ENCODE measurements around the gene MDN1.
"Not testable (repeated sequence)": the region's sequence is repeated elsewhere in the genome, so short reads cannot be mapped to it uniquely, and the experiment has no call there.

MDN1 gene

DNA sequence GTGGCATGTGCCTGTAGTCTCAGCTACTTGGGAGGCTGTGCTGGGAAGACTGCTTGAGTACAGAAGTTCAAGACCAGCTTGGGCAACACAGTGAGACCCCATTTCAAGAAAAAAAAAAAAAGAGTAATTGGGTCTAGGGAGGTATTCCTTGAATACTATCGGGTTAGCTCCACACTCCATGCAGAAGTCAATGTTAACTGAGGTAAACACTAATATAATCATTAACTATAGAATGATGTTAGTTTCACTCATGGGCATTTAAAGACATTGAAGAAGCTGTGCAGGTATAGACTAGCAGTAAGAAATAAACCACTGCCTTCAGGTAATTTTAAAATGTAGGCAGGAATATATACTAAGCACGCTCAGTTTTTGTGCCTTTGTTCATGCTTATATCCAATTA, 32.6 kb downstream of the MDN1 start:
- Histone ChIP-seq H3K36me3 (ENCODE audit: control insufficient read depth, insufficient read depth, low read length) (peaks cover 45% of the 10 kb centered on the region), H3K4me1 (ENCODE audit: control insufficient read depth, insufficient read depth, low read length) (no peaks in the 10 kb centered on the region), H3K9me3 (ENCODE audit: control insufficient read depth, insufficient read depth, low read length) (no peaks in the 10 kb centered on the region), H3K4me3 (ENCODE audit: low read depth, low read length) (no peak overlapping the region), H3K27me3 (ENCODE audit: control insufficient read depth, insufficient read depth, low read length) (no peaks in the 10 kb centered on the region), H3K9ac (ENCODE audit: low read depth, low read length) (no peak overlapping the region)

DNA sequence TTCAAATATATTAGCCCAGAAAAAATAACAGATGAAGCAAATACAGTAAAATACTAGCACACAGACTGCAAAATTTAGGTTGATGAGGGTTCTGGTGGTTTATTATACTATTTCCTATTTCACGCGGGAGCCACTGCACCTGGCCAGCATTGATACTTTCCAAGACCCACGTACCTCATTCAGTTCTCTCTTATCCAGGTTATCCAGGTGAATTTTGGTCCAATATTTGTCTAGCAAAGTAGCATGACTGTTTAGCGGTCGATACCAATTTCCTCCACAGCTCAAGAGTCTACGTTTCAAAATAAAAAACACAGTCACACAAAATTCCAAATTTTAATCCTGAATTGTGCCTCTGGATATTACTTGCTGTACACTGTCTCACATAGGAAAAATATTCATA, 34.8 kb downstream of the MDN1 start:
- Histone ChIP-seq H3K27me3 (ENCODE audit: control insufficient read depth, insufficient read depth, low read length) (no peaks in the 10 kb centered on the region), H3K9me3 (ENCODE audit: control insufficient read depth, insufficient read depth, low read length) (no peaks in the 10 kb centered on the region), H3K9ac (ENCODE audit: low read depth, low read length) (no peak overlapping the region), H3K4me1 (ENCODE audit: control insufficient read depth, insufficient read depth, low read length) (no peaks in the 10 kb centered on the region), H3K4me3 (ENCODE audit: low read depth, low read length) (no peak overlapping the region), H3K36me3 (ENCODE audit: control insufficient read depth, insufficient read depth, low read length) (peaks cover 55% of the 10 kb centered on the region)

DNA sequence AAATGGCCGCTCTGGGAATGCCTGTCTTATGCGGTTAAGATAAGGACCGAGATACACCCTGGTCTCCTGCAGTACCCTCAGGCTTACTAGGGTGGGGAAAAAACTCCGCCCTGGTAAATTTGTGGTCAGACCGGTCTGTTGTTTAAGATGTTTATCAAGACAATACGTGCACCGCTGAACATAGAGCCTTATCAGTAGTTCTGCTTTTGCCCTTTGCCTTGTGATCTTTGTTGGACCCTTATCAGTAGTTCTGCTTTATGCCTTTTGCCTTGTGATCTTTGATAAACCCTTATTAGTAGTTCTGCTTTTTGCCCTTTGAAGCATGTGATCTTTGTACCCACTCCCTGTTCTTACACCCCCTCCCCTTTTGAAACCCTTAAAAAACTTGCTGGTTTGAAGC, 36.3 kb downstream of the MDN1 start:
- not testable (repeated sequence) for H3K27me3 ChIP-seq (ENCODE audit: control insufficient read depth, insufficient read depth, low read length); H3K4me3 ChIP-seq (ENCODE audit: low read depth, low read length); H3K9ac ChIP-seq (ENCODE audit: low read depth, low read length); H3K4me1 ChIP-seq (ENCODE audit: control insufficient read depth, insufficient read depth, low read length); H3K9me3 ChIP-seq (ENCODE audit: control insufficient read depth, insufficient read depth, low read length)
- peaks cover 51% of the 10 kb centered on the region for H3K36me3 ChIP-seq (ENCODE audit: control insufficient read depth, insufficient read depth, low read length)

DNA sequence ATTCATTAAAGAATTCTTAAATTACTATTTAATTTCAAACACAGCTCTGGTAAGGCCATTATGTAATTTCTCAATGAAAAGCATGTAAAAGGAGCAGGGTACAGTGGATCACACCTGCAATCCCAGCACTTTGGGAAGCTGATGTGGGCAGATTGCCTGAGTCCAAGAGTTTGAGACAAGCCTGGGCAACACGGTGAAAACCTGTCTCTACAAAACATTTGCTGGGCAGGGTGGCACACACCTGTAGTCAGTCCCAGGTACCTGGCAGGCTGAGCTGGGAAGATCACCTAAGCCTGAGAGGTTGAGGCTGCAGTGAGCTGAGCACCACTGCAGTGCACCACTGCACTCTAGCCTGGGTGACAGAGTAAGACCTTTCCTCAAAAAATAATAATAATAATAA, 37.4 kb downstream of the MDN1 start:
- Histone ChIP-seq H3K4me3 (ENCODE audit: low read depth, low read length) (no peak overlapping the region), H3K4me1 (ENCODE audit: control insufficient read depth, insufficient read depth, low read length) (no peaks in the 10 kb centered on the region), H3K36me3 (ENCODE audit: control insufficient read depth, insufficient read depth, low read length) (peaks cover 55% of the 10 kb centered on the region), H3K27me3 (ENCODE audit: control insufficient read depth, insufficient read depth, low read length) (no peaks in the 10 kb centered on the region), H3K9ac (ENCODE audit: low read depth, low read length) (no peak overlapping the region), H3K9me3 (ENCODE audit: control insufficient read depth, insufficient read depth, low read length) (no peaks in the 10 kb centered on the region)

DNA sequence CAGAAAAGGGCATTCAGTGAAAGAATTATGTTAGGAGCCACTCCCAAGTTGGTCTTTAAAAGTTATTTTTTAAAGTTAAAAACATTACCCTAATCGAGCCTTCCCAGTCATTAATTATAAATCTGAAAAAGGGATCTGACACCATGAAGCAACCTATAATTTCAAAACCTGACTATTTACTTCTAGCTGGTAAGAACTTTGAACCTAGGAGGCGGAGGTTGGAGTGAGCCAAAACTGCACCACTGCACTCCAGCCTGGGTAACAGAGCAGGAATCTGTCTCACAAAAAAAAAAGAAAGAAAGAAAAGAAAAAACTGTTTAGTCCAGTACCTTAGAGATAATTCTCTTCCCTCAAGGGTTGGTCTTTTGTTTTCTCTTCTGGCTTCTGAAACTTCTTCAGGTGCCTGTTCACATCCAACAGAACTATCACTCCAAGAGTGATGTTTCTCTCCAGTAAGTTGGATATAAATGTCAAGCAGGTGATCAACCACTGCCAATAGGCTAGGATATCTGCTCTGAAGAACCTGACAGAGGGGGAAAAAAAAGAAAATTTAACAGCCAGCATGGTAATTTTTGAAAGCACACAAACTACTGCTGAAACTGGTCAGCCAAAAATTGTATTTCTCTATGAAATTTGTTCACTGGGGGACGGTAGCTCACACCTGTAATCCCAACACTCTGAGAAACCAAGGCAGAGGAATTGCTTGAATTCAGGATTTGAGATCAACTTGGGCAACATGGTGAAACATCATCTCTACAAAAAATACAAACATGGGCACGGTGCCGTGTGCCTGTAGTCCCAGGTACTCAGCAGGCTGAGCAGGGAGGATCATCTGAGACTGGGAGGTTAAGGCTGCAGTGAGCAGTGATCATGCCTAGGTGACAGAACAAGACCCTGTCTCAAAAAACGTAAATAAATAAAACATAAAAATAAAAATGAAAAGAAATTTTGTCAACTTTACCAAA, 38.2 kb downstream of the MDN1 start:
- H3K27me3 ChIP-seq (ENCODE audit: control insufficient read depth, insufficient read depth, low read length): no peaks in the 10 kb centered on the region
- no peak overlapping the region for H3K4me3 ChIP-seq (ENCODE audit: low read depth, low read length)
- peaks cover 53% of the 10 kb centered on the region for H3K36me3 ChIP-seq (ENCODE audit: control insufficient read depth, insufficient read depth, low read length)
- H3K4me1 ChIP-seq (ENCODE audit: control insufficient read depth, insufficient read depth, low read length): no peaks in the 10 kb centered on the region
- H3K9ac ChIP-seq (ENCODE audit: low read depth, low read length): no peak overlapping the region
- H3K9me3 ChIP-seq (ENCODE audit: control insufficient read depth, insufficient read depth, low read length): no peaks in the 10 kb centered on the region

DNA sequence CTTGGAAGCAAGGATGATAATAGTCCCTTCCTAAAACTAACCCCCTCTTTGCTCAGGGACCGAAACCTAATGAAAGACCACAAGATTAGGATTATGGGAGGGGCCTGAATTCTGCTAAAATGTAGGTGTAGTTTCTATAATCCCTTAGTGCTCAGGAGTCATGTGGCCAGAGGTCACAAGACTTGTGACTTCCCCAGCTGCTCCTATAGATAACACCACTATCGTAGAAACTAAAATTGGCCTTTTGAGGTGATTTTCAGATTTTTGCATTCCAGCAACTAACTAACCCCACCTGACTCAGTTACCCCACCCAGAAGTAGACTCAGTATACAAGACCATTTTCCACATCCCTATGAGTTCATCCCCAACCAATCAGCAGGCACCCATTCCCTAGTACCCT, 42.1 kb downstream of the MDN1 start:
- peaks cover 28% of the 10 kb centered on the region for H3K36me3 ChIP-seq (ENCODE audit: control insufficient read depth, insufficient read depth, low read length)
- no peaks in the 10 kb centered on the region for H3K9me3 ChIP-seq (ENCODE audit: control insufficient read depth, insufficient read depth, low read length)
- H3K27me3 ChIP-seq (ENCODE audit: control insufficient read depth, insufficient read depth, low read length): no peaks in the 10 kb centered on the region
- H3K9ac ChIP-seq (ENCODE audit: low read depth, low read length): no peak overlapping the region
- H3K4me3 ChIP-seq (ENCODE audit: low read depth, low read length): no peak overlapping the region
- no peaks in the 10 kb centered on the region for H3K4me1 ChIP-seq (ENCODE audit: control insufficient read depth, insufficient read depth, low read length)

DNA sequence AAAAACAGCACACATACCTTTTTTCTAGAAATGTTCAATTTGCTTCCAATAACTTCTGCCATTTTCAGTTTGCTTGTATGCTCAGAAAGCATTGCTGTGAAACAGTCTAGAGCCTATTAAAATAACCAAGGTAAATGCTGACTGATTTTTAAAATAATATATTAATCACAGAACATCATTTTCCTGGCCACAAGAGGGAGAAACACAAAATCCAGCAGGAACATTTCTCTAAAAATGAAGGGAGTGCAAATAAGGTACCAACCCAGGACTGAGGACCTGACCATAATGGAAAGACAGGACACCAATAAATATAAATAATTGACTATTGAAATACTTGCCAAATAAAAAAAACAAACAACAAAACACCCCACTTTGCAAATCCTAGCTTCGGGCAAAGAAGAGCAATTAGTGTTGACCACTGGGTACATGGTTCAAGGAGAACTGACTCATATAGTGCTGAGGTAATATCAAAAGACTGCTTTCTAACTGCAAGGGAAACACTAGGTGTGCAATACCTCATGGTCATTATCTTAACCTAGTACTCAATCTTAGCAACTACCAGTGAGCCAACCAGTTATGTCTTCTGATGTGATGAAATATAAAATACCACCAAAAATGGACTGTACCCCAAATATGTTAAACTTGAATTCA, 42.9 kb downstream of the MDN1 start:
- Histone ChIP-seq H3K4me1 (ENCODE audit: control insufficient read depth, insufficient read depth, low read length) (no peaks in the 10 kb centered on the region), H3K9me3 (ENCODE audit: control insufficient read depth, insufficient read depth, low read length) (no peaks in the 10 kb centered on the region), H3K36me3 (ENCODE audit: control insufficient read depth, insufficient read depth, low read length) (peaks cover 26% of the 10 kb centered on the region), H3K9ac (ENCODE audit: low read depth, low read length) (no peak overlapping the region), H3K27me3 (ENCODE audit: control insufficient read depth, insufficient read depth, low read length) (no peaks in the 10 kb centered on the region), H3K4me3 (ENCODE audit: low read depth, low read length) (no peak overlapping the region)

DNA sequence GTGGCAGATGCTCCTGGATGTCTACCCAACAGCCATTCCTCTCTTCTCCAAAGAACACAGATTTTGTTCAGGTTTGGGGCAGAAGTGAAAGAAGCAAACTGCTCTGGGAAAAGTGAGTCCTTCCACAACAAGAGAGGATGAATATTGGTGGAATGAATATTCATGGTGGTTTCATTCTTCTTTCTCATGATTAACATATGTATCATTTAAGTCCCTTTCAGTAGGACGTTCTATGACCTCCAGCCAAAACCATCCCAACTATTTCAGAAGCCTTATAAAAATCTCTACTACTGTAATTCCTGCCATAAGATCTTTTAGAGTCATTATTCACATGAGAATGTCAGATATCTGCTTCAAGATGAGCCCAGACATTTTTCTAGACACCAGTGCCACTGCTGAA, 44.4 kb downstream of the MDN1 start:
- H3K36me3 ChIP-seq (ENCODE audit: control insufficient read depth, insufficient read depth, low read length): peaks cover 24% of the 10 kb centered on the region
- H3K9me3 ChIP-seq (ENCODE audit: control insufficient read depth, insufficient read depth, low read length): no peaks in the 10 kb centered on the region
- H3K4me3 ChIP-seq (ENCODE audit: low read depth, low read length): no peak overlapping the region
- no peaks in the 10 kb centered on the region for H3K4me1 ChIP-seq (ENCODE audit: control insufficient read depth, insufficient read depth, low read length)
- no peaks in the 10 kb centered on the region for H3K27me3 ChIP-seq (ENCODE audit: control insufficient read depth, insufficient read depth, low read length)
- no peak overlapping the region for H3K9ac ChIP-seq (ENCODE audit: low read depth, low read length)

DNA sequence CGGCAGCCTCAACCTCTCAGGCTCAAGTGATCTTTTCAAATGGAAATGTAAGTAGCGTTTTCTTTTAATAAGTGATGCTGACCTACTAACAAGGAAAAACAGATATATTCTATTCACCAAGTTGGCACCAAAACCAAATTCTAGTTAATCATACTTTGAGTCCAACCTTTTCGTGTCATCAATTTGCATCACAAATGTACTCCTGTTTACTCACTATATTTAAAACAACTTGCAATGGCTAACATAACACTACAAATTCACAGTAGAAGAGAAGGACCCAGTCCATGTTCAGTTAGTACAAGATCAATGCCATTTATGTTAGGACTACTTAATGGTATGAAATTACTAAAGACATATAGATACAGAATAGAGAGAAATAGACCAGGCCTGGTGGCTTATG, 50.0 kb downstream of the MDN1 start:
- H3K27me3 ChIP-seq (ENCODE audit: control insufficient read depth, insufficient read depth, low read length): no peaks in the 10 kb centered on the region
- H3K4me3 ChIP-seq (ENCODE audit: low read depth, low read length): no peak overlapping the region
- peaks cover 39% of the 10 kb centered on the region for H3K36me3 ChIP-seq (ENCODE audit: control insufficient read depth, insufficient read depth, low read length)
- no peaks in the 10 kb centered on the region for H3K4me1 ChIP-seq (ENCODE audit: control insufficient read depth, insufficient read depth, low read length)
- no peaks in the 10 kb centered on the region for H3K9me3 ChIP-seq (ENCODE audit: control insufficient read depth, insufficient read depth, low read length)
- no peak overlapping the region for H3K9ac ChIP-seq (ENCODE audit: low read depth, low read length)

DNA sequence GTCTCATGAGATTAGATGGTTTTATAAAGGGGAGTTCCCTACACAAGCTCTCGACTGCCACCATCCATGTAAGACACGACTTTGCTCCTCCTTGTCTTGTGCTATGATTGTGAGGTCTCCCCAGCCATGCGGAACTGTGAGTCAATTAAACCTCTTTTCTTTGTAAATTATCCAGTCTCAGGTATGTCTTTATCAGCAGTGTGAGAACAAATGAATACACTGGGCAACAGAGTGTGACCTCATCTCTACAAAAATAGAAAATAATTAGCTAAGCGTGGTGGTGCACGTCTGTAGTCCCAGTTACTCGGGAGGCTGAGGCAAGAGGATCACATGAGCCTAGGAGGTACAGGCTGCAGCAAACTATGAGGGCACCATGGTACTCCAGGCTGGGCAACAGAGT, 51.3 kb downstream of the MDN1 start:
- H3K9ac ChIP-seq (ENCODE audit: low read depth, low read length): no peak overlapping the region
- no peaks in the 10 kb centered on the region for H3K9me3 ChIP-seq (ENCODE audit: control insufficient read depth, insufficient read depth, low read length)
- H3K4me1 ChIP-seq (ENCODE audit: control insufficient read depth, insufficient read depth, low read length): no peaks in the 10 kb centered on the region
- peaks cover 46% of the 10 kb centered on the region for H3K36me3 ChIP-seq (ENCODE audit: control insufficient read depth, insufficient read depth, low read length)
- H3K4me3 ChIP-seq (ENCODE audit: low read depth, low read length): no peak overlapping the region
- H3K27me3 ChIP-seq (ENCODE audit: control insufficient read depth, insufficient read depth, low read length): no peaks in the 10 kb centered on the region

DNA sequence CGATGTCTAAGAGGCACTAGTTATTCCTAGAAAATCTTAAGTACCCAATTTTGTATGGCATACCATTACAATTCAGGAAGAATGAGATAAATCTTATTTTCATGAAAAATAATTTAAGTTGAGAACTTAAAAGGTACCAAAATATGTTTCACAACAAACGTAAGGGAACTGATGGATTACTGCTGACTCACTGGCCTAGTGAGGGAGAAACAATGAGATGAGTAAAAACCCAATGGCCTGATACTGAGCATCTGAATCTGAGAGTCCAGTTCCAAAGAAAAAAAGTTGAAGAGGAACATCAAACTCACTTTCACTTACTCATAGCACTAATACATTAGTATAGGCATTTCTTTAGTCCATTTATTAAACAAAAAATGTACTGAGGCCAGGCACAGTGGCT, 56.0 kb downstream of the MDN1 start:
- H3K9ac ChIP-seq (ENCODE audit: low read depth, low read length): no peak overlapping the region
- no peaks in the 10 kb centered on the region for H3K4me1 ChIP-seq (ENCODE audit: control insufficient read depth, insufficient read depth, low read length)
- no peaks in the 10 kb centered on the region for H3K9me3 ChIP-seq (ENCODE audit: control insufficient read depth, insufficient read depth, low read length)
- H3K27me3 ChIP-seq (ENCODE audit: control insufficient read depth, insufficient read depth, low read length): no peaks in the 10 kb centered on the region
- no peak overlapping the region for H3K4me3 ChIP-seq (ENCODE audit: low read depth, low read length)
- peaks cover 37% of the 10 kb centered on the region for H3K36me3 ChIP-seq (ENCODE audit: control insufficient read depth, insufficient read depth, low read length)

DNA sequence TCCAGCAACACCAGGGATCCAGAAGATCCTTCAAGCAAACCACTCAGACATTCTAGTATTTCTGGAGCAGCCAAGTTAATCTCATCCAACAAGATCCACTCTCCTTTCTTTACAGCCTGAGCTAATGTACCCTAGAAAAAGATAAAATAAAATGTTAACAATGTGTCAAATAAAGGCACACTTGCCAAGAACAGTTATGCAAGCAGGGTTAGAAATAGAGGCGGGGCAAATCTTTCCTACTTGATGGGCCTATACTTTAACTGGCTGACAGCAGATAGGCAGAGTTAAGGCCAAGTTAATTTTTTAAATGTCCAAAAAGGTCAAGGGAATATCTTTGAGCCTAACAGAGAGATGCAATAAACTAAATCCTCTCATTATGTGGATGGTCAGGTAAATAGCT, 60.8 kb downstream of the MDN1 start:
- Histone ChIP-seq H3K9ac (ENCODE audit: low read depth, low read length) (no peak overlapping the region), H3K4me1 (ENCODE audit: control insufficient read depth, insufficient read depth, low read length) (no peaks in the 10 kb centered on the region), H3K36me3 (ENCODE audit: control insufficient read depth, insufficient read depth, low read length) (peaks cover 31% of the 10 kb centered on the region), H3K4me3 (ENCODE audit: low read depth, low read length) (no peak overlapping the region), H3K27me3 (ENCODE audit: control insufficient read depth, insufficient read depth, low read length) (no peaks in the 10 kb centered on the region), H3K9me3 (ENCODE audit: control insufficient read depth, insufficient read depth, low read length) (no peaks in the 10 kb centered on the region)
